B cell (primary cell): ENCODE results near the gene SH3RF3. TPM values are rescaled to one million over a fixed set of nuclear protein-coding genes. Genes with fewer than 3 reads are reported as not detected.

Experiments
- ATAC-seq: fragments of 200-7000 bp; cut with Tn5 transposase; one replicate; pipeline ENCODE4 v1.10.0; 2021; ENCODE audit warnings: low read depth, mild to moderate bottlenecking, moderate number of reproducible peaks, moderate library complexity
- CTCF ChIA-PET: fragments of 350-600 bp; sonication (Branson Sonifier 250); formaldehyde crosslinking; loops from one replicate; lab custom pipeline; 2021; ENCODE audit warnings: antibody characterized with exemption, inconsistent platforms; lab: Charles Lee
- POLR2A ChIA-PET: fragments of 350-600 bp; sonication (Branson Sonifier 250); formaldehyde crosslinking; loops from one replicate; lab custom pipeline; 2021; ENCODE audit warnings: antibody characterized with exemption; lab: Charles Lee
- DNase-seq: peaks from one replicate; pipeline ENCODE4 v3.0.0; 2013
- H2AFZ ChIP-seq: 2 replicates; pipeline ENCODE4 v1.6.1; 2012; ENCODE audit warnings: mild to moderate bottlenecking, low read depth, low read length; ENCODE audit not compliant: insufficient read depth, poor library complexity, severe bottlenecking
- H3K27ac ChIP-seq, 2 donors: 1 replicate in 1 of 2; 2 replicates in 1 of 2; pipeline ENCODE4 v1.5.1; 2012 to 2013; ENCODE audit warnings: low read length in 2 of 2, mild to moderate bottlenecking in 2 of 2, moderate library complexity in 1 of 2
- H3K27me3 ChIP-seq, 4 experiments: fragments of 200-600 bp in 1 of 4; sonication (generic) in 1 of 4; replicated peaks in 1 of 4; 1 replicate in 2 of 4; 2 replicates in 2 of 4; pipeline versions ENCODE4 v1.6.1 to v1.7.0; 2013 to 2016; ENCODE audit warnings: low read length in 3 of 4, mild to moderate bottlenecking in 2 of 4, mixed read lengths in 1 of 4, moderate library complexity in 1 of 4; ENCODE audit not compliant: insufficient read depth in 4 of 4, control insufficient read depth in 3 of 4; ENCODE audit errors: control extremely low read depth in 1 of 4
- H3K36me3 ChIP-seq, 2 experiments: replicated peaks in 1 of 2; 1 replicate in 1 of 2; 2 replicates in 1 of 2; pipeline versions ENCODE4 v1.6.1 to v1.7.1; 2013; ENCODE audit warnings: low read length in 1 of 2; ENCODE audit not compliant: insufficient read depth in 2 of 2, control insufficient read depth in 1 of 2; ENCODE audit errors: control extremely low read depth in 1 of 2, extremely low read depth in 1 of 2
- H3K4me1 ChIP-seq, 2 donors: fragments of 200-600 bp in 1 of 2; sonication (generic) in 1 of 2; 1 replicate in 1 of 2; 2 replicates in 1 of 2; pipeline versions ENCODE4 v1.5.1 to v1.6.1; 2013 to 2017; ENCODE audit warnings: low read length in 2 of 2; ENCODE audit not compliant: control insufficient read depth in 2 of 2, insufficient read depth in 2 of 2
- H3K4me2 ChIP-seq: replicated peaks from 2 replicates; pipeline ENCODE3; 2012; ENCODE audit warnings: mild to moderate bottlenecking, low read depth, low read length; ENCODE audit not compliant: poor library complexity, severe bottlenecking
- H3K4me3 ChIP-seq, 5 experiments: fragments of 200-600 bp in 1 of 5; sonication (generic) in 1 of 5; 1 replicate in 3 of 5; 2 replicates in 2 of 5; pipeline versions ENCODE4 v1.5.1 to v1.7.0; 2011 to 2016; ENCODE audit warnings: low read length in 4 of 5, mild to moderate bottlenecking in 4 of 5, low read depth in 2 of 5, control low read depth in 1 of 5, moderate library complexity in 1 of 5; ENCODE audit not compliant: insufficient read depth in 1 of 5; ENCODE audit errors: control extremely low read depth in 1 of 5, extremely low read depth in 1 of 5
- H3K79me2 ChIP-seq: fragments of 200-600 bp; sonication (generic); one replicate; pipeline ENCODE4 v1.6.0; 2016; ENCODE audit warnings: low read length; ENCODE audit not compliant: control insufficient read depth, insufficient read depth
- H3K9ac ChIP-seq: fragments of 200-600 bp; sonication (generic); 2 replicates; pipeline ENCODE4 v1.6.1; 2017; ENCODE audit warnings: mild to moderate bottlenecking, low read length, moderate library complexity
- H3K9me3 ChIP-seq, 3 donors: one replicate each; pipeline versions ENCODE4 v1.6.1 to v1.7.1; 2013; ENCODE audit warnings: low read length in 2 of 3; ENCODE audit not compliant: control insufficient read depth in 2 of 3, insufficient read depth in 1 of 3; ENCODE audit errors: control extremely low read depth in 1 of 3
- H4K20me1 ChIP-seq: 2 replicates; pipeline ENCODE4 v1.6.0; 2012; ENCODE audit warnings: mild to moderate bottlenecking, low read length; ENCODE audit not compliant: insufficient read depth, control insufficient read depth, poor library complexity, severe bottlenecking
- H3K27ac Mint-ChIP-seq: one replicate; pipeline ENCODE4 v1.8.0; 2021; ENCODE audit warnings: mixed read lengths
- H3K27me3 Mint-ChIP-seq: one replicate; pipeline ENCODE4 v1.8.0; 2021; ENCODE audit warnings: mixed read lengths
- H3K4me1 Mint-ChIP-seq: one replicate; pipeline ENCODE4 v1.8.0; 2021; ENCODE audit warnings: mixed read lengths
- H3K4me3 Mint-ChIP-seq: one replicate; pipeline ENCODE4 v1.8.0; 2021; ENCODE audit warnings: mixed read lengths
- H3K9me3 Mint-ChIP-seq: one replicate; pipeline ENCODE4 v1.8.0; 2022; ENCODE audit warnings: mixed read lengths; ENCODE audit not compliant: insufficient read depth
- CTCF ChIP-seq: fragments of 200-600 bp; IDR thresholded peaks from one replicate; pipeline ENCODE4 v1.8.0; 2022; ENCODE audit warnings: antibody characterized with exemption, mild to moderate bottlenecking
- EZH2 ChIP-seq: IDR thresholded peaks from 2 replicates; pipeline ENCODE4 v1.6.1; 2012; ENCODE audit warnings: borderline replicate concordance, low read depth, mild to moderate bottlenecking, moderate library complexity, low read length; ENCODE audit not compliant: insufficient read depth, poor library complexity, severe bottlenecking
- WGBS: methylation state at CpG from one replicate; pipeline ENCODE4 v1.1.5; 2013; ENCODE audit warnings: missing lambda C conversion rate; ENCODE audit not compliant: insufficient coverage; 5-methylcytosine and 5-hydroxymethylcytosine counted together
- intact Hi-C: fragments of 100-400 bp; cut with micrococcal nuclease; formaldehyde crosslinking; loops from one replicate; pipeline ENCODE4 v1.10.0; 2022
- polyA plus RNA-seq: library from polyadenylated mRNA; depleted of rRNA; stranded (reverse); fragments of >200 nt; gene quantifications from 2 replicates; pipeline ENCODE4 v1.2.3, GENCODE V29; 2012
- total RNA-seq, 2 donors: library from RNA; stranded (reverse); fragments of 120-200 nt in 1 of 2; gene quantifications; 1 replicate in 1 of 2; 2 replicates in 1 of 2; pipeline versions ENCODE4 v1.2.3 to v1.2.4, GENCODE V29; 2013 to 2022

Gene SH3RF3
- total and polyA plus RNA-seq, 2 donors (not counting 1 experiment from before 2014, with no cell fraction given): 0.07 to 1.2 TPM

GRCh38 chr2:109346601-109347228, 217.7 kb downstream of the SH3RF3 start:
- Histone ChIP-seq H4K20me1 (no peaks in the 10 kb centered on the region), H3K27ac (no peak overlapping the region), H3K36me3 (no peaks in the 10 kb centered on the region), H3K4me1 (peaks cover 17 to 19% of the 10 kb centered on the region in 2 donors), H2AFZ (no peak overlapping the region), H3K4me3 (no peak overlapping the region), H3K4me2 (no peak overlapping the region), H3K79me2 (no peaks in the 10 kb centered on the region), H3K27me3 (no peaks in the 10 kb centered on the region), H3K9me3 (no peaks in the 10 kb centered on the region), H3K9ac (no peak overlapping the region)
- no peak for TF ChIP-seq EZH2
- no peak for TF ChIP-seq CTCF
- 87% methylated on average over 12 of the region's 12 CpGs for WGBS
- Mint-ChIP-seq H3K9me3 (no peaks in the 10 kb centered on the region), H3K27ac (no peak overlapping the region), H3K27me3 (peaks cover 4% of the 10 kb centered on the region), H3K4me3 (no peak overlapping the region), H3K4me1 (peaks cover 17% of the 10 kb centered on the region)
- intact Hi-C loops: no loop called here
- ChIA-PET CTCF (no interaction called here), POLR2A (no interaction called here)
- DNase-seq: no peak
- no peak for ATAC-seq

- no peaks in the 10 kb centered on the region for H3K27me3 ChIP-seq
- H3K9ac ChIP-seq: no peak overlapping the region
- DNase-seq (no peak), ATAC-seq (no peak)
- H3K9me3 Mint-ChIP-seq: no peaks in the 10 kb centered on the region
- peaks cover 4% of the 10 kb centered on the region for H3K27me3 Mint-ChIP-seq
- no peak for TF ChIP-seq EZH2
- TF ChIP-seq CTCF: no peak
- H3K79me2 ChIP-seq: no peaks in the 10 kb centered on the region
- intact Hi-C loops: no loop called here
- H3K4me3 ChIP-seq: no peak overlapping the region
- no peak overlapping the region for H3K27ac Mint-ChIP-seq
- CTCF ChIA-PET: no interaction called here
- H3K27ac ChIP-seq: no peak overlapping the region
- no peak overlapping the region for H3K4me2 ChIP-seq
- POLR2A ChIA-PET: no interaction called here
- H3K9me3 ChIP-seq: no peaks in the 10 kb centered on the region
- no peaks in the 10 kb centered on the region for H3K36me3 ChIP-seq
- no peaks in the 10 kb centered on the region for H4K20me1 ChIP-seq
- H3K4me1 ChIP-seq: peaks cover 17 to 19% of the 10 kb centered on the region in 2 donors
- H3K4me1 Mint-ChIP-seq: peaks cover 17% of the 10 kb centered on the region
- no peak overlapping the region for H2AFZ ChIP-seq
- 95% methylated on average over 13 of the region's 13 CpGs for WGBS
- H3K4me3 Mint-ChIP-seq: no peak overlapping the region
Observed at GRCh38 chr2:109347626-109348025, 218.6 kb downstream of the SH3RF3 start.
